SK-N-MC (cell line): Measurements from ENCODE around the gene EHD4.

Experiments
- EZH2 ChIP-seq: fragments of 200-600 bp; sonication (generic); IDR thresholded peaks from one replicate; pipeline ENCODE4 v1.6.1; 2017; ENCODE audit warnings: antibody characterized with exemption
- POLR2AphosphoS5 ChIP-seq: IDR thresholded peaks from 2 replicates; pipeline ENCODE4 v1.6.1; 2012; ENCODE audit warnings: mild to moderate bottlenecking, low read depth, low read length, borderline replicate concordance

- TF ChIP-seq POLR2AphosphoS5 (no peak), EZH2 (no peak)
These were observed 76.4 kb downstream of the EHD4 start for GRCh38 chr15:41895957-41896356.
